22Rv1 (cell line): ENCODE measurements around the gene SLC30A10.
"Not testable (repeated sequence)": the region's sequence is repeated elsewhere in the genome, so short reads cannot be mapped to it uniquely, and the experiment has no call there.

Experiments used
- CTCF ChIP-seq: fragments of 450-650 bp; IDR thresholded peaks from 2 replicates; pipeline ENCODE4 v1.5.1; 2017; ENCODE audit warnings: mild to moderate bottlenecking
- ZFX ChIP-seq: fragments of 450-650 bp; IDR thresholded peaks from 2 replicates; pipeline ENCODE4 v1.6.1; 2017; ENCODE audit warnings: antibody characterized with exemption, borderline replicate concordance

DNA sequence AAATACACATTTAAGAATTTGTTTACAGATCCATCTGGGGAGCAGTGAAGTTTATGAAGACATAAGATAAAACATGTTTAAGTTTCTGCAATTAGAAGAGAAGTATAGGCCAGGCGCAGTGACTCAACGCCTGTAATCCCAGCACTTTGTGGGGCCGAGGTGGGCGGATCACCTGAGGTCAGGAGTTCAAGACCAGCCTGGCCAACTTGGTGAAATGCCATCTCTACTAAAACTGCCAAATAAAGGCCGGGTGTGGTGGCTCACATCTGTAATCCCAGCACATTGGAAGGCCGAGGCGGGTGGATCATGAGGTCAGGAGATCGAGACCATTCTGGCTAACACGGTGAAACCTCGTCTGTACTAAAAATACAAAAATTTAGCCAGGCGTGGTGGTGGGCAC, 5.4 kb upstream of the SLC30A10 start:
- TF ChIP-seq CTCF, ZFX: not testable (repeated sequence)
